ENCODE measurements around the gene ADGRG1. TPM values are rescaled to one million over a fixed set of nuclear protein-coding genes. Genes with fewer than 3 reads are reported as not detected.

Gene ADGRG1
- total RNA-seq, 2 donors from 2014 or later, result 53.7 to 61.6 TPM

- DNase-seq, result no peak
- no peak for ATAC-seq
- TF ChIP-seq CTCF (IDR thresholded peaks at IDR 0.05) (no peak), POLR2A (IDR thresholded peaks at IDR 0.05) (no peak)
- no peaks in the 10 kb centered on the region for H3K4me1 ChIP-seq
- peaks cover 4 to 13% of the 10 kb centered on the region in 2 donors for H3K36me3 ChIP-seq (replicated peaks in 1 of 2; ENCODE audit: insufficient read depth in 1 of 2, low read depth in 2 of 2)
- intact Hi-C loops (cut with DNase I), result loop anchor here (5.0 kb wide), 1 partner anchor 73 kb away; no protein-coding TSS in a partner anchor
- no peaks in the 10 kb centered on the region for H3K27me3 ChIP-seq
- no peak overlapping the region for H3K27ac ChIP-seq
- 64 to 70% methylated on average over 7 to 16 of the region's 16 CpGs for WGBS, 2 donors
- H3K4me3 ChIP-seq, result no peak overlapping the region
- H3K9me3 ChIP-seq, result no peaks in the 10 kb centered on the region
Measured at GRCh38 chr16:57653936-57654335, 25.5 kb downstream of the ADGRG1 start.

DNA sequence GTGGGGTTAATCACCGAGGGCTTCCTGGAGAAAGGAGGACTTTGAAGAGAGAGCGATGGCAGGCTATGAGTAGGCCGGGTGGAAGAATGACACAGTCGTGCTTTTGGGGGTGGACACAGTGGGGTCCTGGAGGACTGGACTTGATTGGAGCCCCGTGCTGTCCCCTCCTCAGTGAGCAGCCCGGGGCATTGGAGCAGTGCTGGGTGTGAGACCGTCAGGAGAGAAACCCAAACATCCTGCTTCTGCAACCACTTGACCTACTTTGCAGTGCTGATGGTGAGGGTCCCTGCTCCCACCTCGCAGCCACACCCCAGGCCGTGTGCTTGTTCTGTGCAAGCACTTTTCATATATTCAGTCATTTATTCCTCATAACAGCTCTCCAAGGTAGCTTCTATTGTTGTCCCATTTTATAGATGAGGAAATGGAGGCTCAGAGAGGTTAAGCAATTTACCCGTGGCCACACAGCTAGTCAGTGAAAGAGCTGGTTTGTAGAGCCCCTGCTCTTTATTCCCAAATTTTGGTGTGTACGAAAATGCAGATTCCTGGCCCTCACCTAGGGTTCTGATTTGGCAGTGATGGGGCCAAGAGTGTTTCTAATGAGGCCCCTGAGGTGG, 28.0 kb downstream of the ADGRG1 start:
- ATAC-seq (no peak), DNase-seq (no peak)
- Histone ChIP-seq H3K9me3 (no peaks in the 10 kb centered on the region), H3K27me3 (no peaks in the 10 kb centered on the region), H3K4me1 (no peaks in the 10 kb centered on the region), H3K27ac (no peak overlapping the region), H3K36me3 (replicated peaks in 1 of 2; ENCODE audit: insufficient read depth in 1 of 2, low read depth in 2 of 2) (peaks cover 0 to 24% of the 10 kb centered on the region in 2 donors), H3K4me3 (no peak overlapping the region)
- WGBS, 2 donors, result 87 to 88% methylated on average over 11 of the region's 11 CpGs
- TF ChIP-seq CTCF (IDR thresholded peaks at IDR 0.05), result no peak
- no peak for TF ChIP-seq POLR2A (IDR thresholded peaks at IDR 0.05)
- intact Hi-C loops (cut with DNase I), result no loop called here

GRCh38 chr16:57657228-57657627, 28.8 kb downstream of the ADGRG1 start:
- TF ChIP-seq POLR2A (IDR thresholded peaks at IDR 0.05) (no peak), CTCF (IDR thresholded peaks at IDR 0.05) (no peak)
- H3K27ac ChIP-seq, result no peak overlapping the region
- H3K9me3 ChIP-seq, result no peaks in the 10 kb centered on the region
- ATAC-seq (no peak), DNase-seq (no peak)
- WGBS, 2 donors, result 89 to 96% methylated on average over 7 to 13 of the region's 13 CpGs
- no peaks in the 10 kb centered on the region for H3K27me3 ChIP-seq
- H3K4me3 ChIP-seq, result no peak overlapping the region
- H3K4me1 ChIP-seq, result no peaks in the 10 kb centered on the region
- intact Hi-C loops (cut with DNase I), result no loop called here
- H3K36me3 ChIP-seq (replicated peaks in 1 of 2; ENCODE audit: insufficient read depth in 1 of 2, low read depth in 2 of 2), result peaks cover 0 to 26% of the 10 kb centered on the region in 2 donors

- Histone ChIP-seq H3K4me1 (no peaks in the 10 kb centered on the region), H3K27me3 (no peaks in the 10 kb centered on the region), H3K36me3 (replicated peaks in 1 of 2; ENCODE audit: insufficient read depth in 1 of 2, low read depth in 2 of 2) (peaks cover 0 to 30% of the 10 kb centered on the region in 2 donors), H3K4me3 (no peak overlapping the region), H3K27ac (no peak overlapping the region), H3K9me3 (no peaks in the 10 kb centered on the region)
- ATAC-seq, result no peak
- TF ChIP-seq POLR2A (IDR thresholded peaks at IDR 0.05) (no peak), CTCF (IDR thresholded peaks at IDR 0.05) (no peak)
- intact Hi-C loops (cut with DNase I), result no loop called here
- no peak for DNase-seq
- WGBS, 2 donors, result 83 to 86% methylated on average over 10 of the region's 10 CpGs
Measured at GRCh38 chr16:57658130-57658877, 29.9 kb downstream of the ADGRG1 start.
